GM12872 (cell line): ENCODE data around the gene SORT1.

Experiments
- TF ChIP-seq, protein P1 (sequence below): IDR thresholded peaks from 3 replicates; pipeline ENCODE4 v1.5.1; 2011; ENCODE audit warnings: low read depth, mild to moderate bottlenecking, low read length, moderate library complexity; ENCODE audit not compliant: insufficient read depth

Gene SORT1

DNA sequence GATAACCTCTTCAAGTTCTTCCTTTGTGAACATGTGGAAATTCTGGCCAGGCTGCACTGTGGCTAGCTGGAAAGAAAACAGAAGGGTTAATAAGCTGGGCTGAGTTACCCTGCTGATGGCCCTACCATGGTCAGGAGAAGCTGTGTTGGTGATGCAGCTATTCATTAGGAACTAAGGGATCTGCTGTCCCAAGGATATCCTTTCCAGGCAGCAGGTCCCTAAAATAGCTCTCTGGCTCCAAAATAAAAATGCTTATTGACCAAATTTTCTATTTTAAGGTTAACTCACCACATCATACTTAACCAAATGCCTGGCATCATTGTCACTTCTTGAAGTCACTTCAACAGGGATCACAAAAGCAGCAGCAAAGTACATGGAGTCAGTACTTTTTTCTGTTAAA lies 4.3 kb upstream of the SORT1 start:
- TF ChIP-seq, protein P1, sequence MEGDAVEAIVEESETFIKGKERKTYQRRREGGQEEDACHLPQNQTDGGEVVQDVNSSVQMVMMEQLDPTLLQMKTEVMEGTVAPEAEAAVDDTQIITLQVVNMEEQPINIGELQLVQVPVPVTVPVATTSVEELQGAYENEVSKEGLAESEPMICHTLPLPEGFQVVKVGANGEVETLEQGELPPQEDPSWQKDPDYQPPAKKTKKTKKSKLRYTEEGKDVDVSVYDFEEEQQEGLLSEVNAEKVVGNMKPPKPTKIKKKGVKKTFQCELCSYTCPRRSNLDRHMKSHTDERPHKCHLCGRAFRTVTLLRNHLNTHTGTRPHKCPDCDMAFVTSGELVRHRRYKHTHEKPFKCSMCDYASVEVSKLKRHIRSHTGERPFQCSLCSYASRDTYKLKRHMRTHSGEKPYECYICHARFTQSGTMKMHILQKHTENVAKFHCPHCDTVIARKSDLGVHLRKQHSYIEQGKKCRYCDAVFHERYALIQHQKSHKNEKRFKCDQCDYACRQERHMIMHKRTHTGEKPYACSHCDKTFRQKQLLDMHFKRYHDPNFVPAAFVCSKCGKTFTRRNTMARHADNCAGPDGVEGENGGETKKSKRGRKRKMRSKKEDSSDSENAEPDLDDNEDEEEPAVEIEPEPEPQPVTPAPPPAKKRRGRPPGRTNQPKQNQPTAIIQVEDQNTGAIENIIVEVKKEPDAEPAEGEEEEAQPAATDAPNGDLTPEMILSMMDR = no peak

DNA sequence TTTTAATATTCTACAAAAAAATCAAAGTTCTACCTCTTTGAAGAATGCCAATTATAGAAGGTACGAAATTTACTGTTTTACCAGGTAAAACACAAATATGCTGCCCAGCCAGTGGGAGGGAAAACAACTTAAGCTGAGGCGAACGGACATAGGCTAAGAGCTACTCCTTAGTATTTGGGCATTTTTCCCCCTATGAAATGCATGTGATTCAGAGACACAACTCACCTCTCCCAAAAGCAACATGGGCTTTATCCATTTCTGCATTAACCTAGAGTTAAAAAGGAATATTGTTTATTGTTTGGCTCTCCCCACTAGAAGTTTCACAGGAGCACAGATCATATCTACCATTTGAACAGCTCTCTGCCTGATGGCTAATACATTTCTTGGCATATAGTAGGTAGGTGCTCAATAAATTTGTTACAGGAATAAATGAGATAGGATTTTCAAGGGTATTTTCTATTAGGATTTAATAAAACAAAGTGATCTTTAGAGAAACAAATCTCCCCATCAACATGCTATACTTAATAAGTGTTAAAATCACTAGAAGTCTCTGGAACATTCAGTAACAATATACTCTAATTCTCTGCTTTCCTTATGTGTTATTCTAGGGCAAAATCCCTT lies 2.4 kb upstream of the SORT1 start:
- TF ChIP-seq, protein P1 = no peak

DNA sequence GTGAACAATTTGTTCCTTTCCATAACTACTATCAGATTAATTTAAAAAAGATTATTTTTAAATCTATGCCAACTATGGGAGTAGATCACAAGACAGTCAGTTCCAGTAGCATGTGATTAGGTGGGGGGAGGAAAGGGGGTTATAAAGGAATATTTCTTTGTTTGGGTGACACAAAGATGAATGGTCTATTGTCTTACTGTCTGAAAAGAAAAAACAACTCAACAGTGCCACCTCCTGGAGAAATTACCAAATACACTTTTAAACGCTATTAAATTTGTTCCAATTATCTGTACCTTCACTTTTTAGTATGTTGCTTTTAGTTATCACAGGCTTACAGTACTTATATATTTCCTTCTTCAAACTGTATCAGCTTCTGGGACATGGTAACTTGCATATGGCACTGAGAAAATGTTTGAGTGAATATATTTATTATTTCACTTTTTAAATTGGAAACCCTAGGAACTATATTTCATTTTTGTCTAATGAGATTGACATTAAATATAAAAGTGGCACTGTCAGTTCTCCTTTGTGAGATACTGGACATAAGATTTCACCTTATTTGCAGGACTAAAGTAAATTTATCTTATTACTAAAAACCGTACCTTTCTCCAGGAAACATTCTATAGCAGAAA lies 1.7 kb upstream of the SORT1 start:
- TF ChIP-seq, protein P1 = peak; percentile 49; the same call in 2 of the 3 replicates

DNA sequence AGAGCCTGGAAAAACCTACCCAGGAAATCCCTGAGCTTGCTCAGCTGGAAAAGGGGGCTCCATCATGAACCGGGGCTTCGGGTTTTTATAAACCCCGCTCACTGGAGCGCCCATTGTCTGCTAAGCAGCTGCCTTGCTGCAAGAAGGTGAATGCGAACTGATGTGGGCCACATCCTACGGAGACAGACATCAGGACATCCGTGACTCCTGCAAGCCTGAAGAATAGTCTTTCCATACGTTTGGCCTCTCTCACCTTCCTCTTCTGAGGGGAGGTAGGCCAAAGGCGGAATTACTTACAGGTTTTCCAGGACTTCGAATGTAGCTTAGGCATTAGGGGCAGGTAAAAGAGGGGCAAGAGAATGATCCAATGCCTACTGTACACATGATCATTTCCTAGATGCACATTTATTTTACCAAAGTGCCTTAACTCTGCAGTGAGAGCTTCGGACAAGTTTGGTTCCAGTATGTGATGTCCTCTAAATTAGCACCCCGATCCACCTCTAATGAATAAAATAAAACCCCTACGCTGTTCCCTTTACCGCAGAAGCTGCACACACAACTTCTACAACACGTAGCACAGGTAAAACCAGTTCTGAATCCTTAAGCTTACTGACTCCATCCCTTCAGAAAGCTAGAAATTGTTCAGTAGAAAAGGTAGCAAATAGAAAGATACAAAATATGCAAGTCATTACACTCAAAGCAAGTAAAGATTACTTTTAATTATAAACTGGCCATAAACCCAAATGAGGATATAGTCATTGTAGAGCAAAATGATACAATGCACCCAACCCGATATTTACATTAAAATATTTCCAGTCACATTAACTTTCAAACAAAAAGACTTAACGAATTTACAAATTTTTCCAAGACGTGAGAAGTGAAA lies 866 bp upstream of the SORT1 start:
- TF ChIP-seq, protein P1 = no peak

DNA sequence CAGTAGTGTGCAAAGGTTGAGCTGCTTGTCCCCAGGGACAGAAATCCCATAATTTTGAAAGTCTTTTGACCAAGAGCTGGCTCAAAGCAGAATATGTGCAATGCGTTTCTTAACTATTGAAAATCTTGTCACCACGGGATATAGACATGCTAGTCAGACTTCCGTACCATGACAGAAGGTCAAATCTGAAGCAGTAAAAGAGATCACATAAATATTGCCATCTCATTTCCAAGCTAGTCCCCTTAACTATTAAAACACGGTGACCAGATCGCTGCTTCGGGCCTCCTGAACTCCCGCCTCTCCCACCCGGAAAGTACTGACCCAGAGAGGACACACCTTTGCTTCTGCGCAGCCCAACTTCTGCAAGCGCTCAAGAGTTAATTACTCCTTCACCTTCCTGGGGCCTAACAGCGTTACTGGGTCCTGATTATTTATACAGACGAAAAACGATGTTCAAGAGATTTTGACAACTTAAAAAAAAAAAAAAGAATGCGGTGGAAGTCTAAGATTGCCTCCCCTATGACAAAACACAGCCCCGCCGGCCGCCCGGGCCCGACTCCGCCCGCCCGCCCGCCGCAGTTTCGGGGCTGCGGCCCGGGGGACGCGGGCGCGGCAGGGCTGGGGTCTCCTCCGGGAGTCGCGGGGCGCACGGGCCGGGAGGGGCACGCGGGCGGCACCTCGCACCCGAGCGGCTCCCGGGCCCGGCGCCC lies 692 bp downstream of the SORT1 start:
- TF ChIP-seq, protein P1 = no peak

DNA sequence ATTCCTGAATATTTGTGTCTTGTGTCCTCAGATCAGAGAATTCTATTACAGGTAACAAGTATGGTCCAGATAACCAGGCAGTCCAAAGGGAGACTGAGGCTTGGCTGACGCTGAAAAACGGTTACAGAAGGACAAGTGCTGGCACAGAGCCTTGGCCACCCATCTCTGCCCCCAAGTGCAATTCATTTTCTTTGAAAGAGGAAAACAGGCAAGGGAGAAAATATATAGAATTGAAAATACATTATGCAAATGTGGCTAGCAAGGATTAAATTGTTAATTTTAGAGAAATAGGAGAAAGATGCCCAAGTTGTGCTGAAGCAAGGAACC lies 1.2 kb downstream of the SORT1 start:
- TF ChIP-seq, protein P1 = no peak
